Lung (tissue), 13 donors: Measurements from ENCODE around the gene POMT2. TPM values are rescaled to one million over a fixed set of nuclear protein-coding genes. Genes with fewer than 3 reads are reported as not detected.

Source experiments
- ATAC-seq: fragments of 200-7000 bp; cut with Tn5 transposase; one replicate; pipeline ENCODE4 v1.9.1; 2020; ENCODE audit warnings: moderate number of reproducible peaks; ENCODE audit not compliant: insufficient read depth, low FRiP score
- DNase-seq, 3 donors: peaks; one replicate each; pipeline ENCODE4 v3.0.0-alpha.2; 2013 to 2017
- H3K27ac ChIP-seq, 2 donors: one replicate each; pipeline ENCODE4 v1.5.1; 2013; ENCODE audit warnings: mild to moderate bottlenecking in 2 of 2, moderate library complexity in 2 of 2, control low read depth in 1 of 2, inconsistent platforms in 1 of 2, low read depth in 1 of 2, low read length in 1 of 2
- H3K27me3 ChIP-seq, 3 donors: one replicate each; pipeline ENCODE4 v1.5.1; 2013; ENCODE audit warnings: low read length in 2 of 3; ENCODE audit not compliant: control insufficient read depth in 3 of 3, insufficient read depth in 3 of 3
- H3K36me3 ChIP-seq, 4 donors: one replicate each; pipeline ENCODE4 v1.5.1; 2013; ENCODE audit warnings: low read length in 4 of 4, mild to moderate bottlenecking in 1 of 4, moderate library complexity in 1 of 4; ENCODE audit not compliant: control insufficient read depth in 4 of 4, insufficient read depth in 4 of 4
- H3K4me1 ChIP-seq, 5 donors: one replicate each; pipeline ENCODE4 v1.5.1; 2013; ENCODE audit warnings: low read length in 5 of 5, mild to moderate bottlenecking in 2 of 5, moderate library complexity in 1 of 5; ENCODE audit not compliant: control insufficient read depth in 5 of 5, insufficient read depth in 5 of 5
- H3K4me3 ChIP-seq: one replicate; pipeline ENCODE4 v1.5.1; 2013; ENCODE audit warnings: mild to moderate bottlenecking, control low read depth, moderate library complexity
- H3K9ac ChIP-seq, 2 donors: one replicate each; pipeline ENCODE4 v1.5.1; 2013; ENCODE audit warnings: low read length in 2 of 2, control low read depth in 1 of 2; ENCODE audit not compliant: insufficient read depth in 1 of 2
- H3K9me3 ChIP-seq, 4 donors: one replicate each; pipeline ENCODE4 v1.5.1; 2013; ENCODE audit warnings: low read length in 3 of 4, mild to moderate bottlenecking in 1 of 4, moderate library complexity in 1 of 4; ENCODE audit not compliant: control insufficient read depth in 4 of 4, insufficient read depth in 3 of 4
- WGBS, 2 donors: extraction: QIAGEN DNeasy Blood & Tissue Kit; methylation state at CpG; one replicate each; pipeline ENCODE4 v1.1.7; 2013; 5-methylcytosine and 5-hydroxymethylcytosine counted together
- polyA plus RNA-seq, 2 donors: library from polyadenylated mRNA; stranded (reverse); fragments of 200-250 nt; gene quantifications; one replicate each; pipeline ENCODE4 v1.2.1, GENCODE V29; 2013
- small RNA-seq: library from RNA; depleted of rRNA; stranded (forward); fragments of <200 nt; gene quantifications from one replicate; pipeline ENCODE3, GENCODE V24; 2014; ENCODE audit warnings: low replicate concordance
- total RNA-seq, 2 donors: library from RNA; depleted of rRNA in 1 of 2; stranded (reverse); fragments of >200 nt in 1 of 2; gene quantifications; one replicate each; pipeline ENCODE4 v1.2.1, GENCODE V29; 2014 to 2021
- TF ChIP-seq, protein P1 (sequence below): IDR thresholded peaks from 2 replicates; pipeline ENCODE4 v1.5.1; 2012; ENCODE audit warnings: mild to moderate bottlenecking; ENCODE audit errors: control extremely low read depth, extremely low read depth
- donor health status: control.
- donor health status: control.
- donor health status: Bipolar disorder and iron deficiency.
- donor health status: healthy.
- donor health status: DM: yes; HTN: yes; CAD: no.

The POMT2 gene
- total and polyA plus RNA-seq, 4 donors, result 10.0 to 43.1 (median 14.2) TPM

GRCh38 chr14:77225892-77226557 is 94.7 kb downstream of the POMT2 start:
- DNase-seq (no peak), ATAC-seq (no peak)
- Histone ChIP-seq H3K9ac (no peak overlapping the region), H3K27me3 (peaks cover 0 to 3% (median 0%) of the 10 kb centered on the region in 3 donors), H3K9me3 (peaks cover 0 to 4% (median under 1%) of the 10 kb centered on the region in 4 donors), H3K36me3 (no peaks in the 10 kb centered on the region), H3K27ac (no peak overlapping the region), H3K4me1 (no peaks in the 10 kb centered on the region), H3K4me3 (no peak overlapping the region)
- WGBS, 2 donors, result 80% methylated on average over 14 of the region's 14 CpGs
- TF ChIP-seq, protein P1, sequence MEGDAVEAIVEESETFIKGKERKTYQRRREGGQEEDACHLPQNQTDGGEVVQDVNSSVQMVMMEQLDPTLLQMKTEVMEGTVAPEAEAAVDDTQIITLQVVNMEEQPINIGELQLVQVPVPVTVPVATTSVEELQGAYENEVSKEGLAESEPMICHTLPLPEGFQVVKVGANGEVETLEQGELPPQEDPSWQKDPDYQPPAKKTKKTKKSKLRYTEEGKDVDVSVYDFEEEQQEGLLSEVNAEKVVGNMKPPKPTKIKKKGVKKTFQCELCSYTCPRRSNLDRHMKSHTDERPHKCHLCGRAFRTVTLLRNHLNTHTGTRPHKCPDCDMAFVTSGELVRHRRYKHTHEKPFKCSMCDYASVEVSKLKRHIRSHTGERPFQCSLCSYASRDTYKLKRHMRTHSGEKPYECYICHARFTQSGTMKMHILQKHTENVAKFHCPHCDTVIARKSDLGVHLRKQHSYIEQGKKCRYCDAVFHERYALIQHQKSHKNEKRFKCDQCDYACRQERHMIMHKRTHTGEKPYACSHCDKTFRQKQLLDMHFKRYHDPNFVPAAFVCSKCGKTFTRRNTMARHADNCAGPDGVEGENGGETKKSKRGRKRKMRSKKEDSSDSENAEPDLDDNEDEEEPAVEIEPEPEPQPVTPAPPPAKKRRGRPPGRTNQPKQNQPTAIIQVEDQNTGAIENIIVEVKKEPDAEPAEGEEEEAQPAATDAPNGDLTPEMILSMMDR, result no peak

DNA sequence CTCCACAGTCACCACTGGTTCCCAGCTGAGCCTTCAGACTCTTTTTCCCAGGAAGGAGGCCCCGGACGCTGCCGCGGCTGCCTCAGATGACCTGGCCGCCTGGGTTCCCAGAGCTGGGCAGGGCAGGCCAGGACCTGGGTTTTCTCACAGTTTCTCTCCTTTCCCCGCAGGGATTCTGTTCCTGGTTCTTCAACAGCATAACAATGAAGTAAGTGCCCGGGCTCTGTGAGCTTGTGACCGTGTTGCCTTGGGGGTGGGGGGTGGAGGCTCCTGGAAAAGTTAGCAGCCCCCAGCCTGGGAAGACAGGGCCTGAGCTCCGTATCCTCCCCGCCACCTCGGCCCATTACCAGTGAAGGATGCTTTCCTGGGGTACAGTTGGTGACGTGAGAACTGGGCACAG is 95.4 kb downstream of the POMT2 start:
- TF ChIP-seq, protein P1, result no peak
- H3K9me3 ChIP-seq, result peaks cover 0 to 2% (median 0%) of the 10 kb centered on the region in 4 donors
- WGBS, 2 donors, result 75 to 87% methylated on average over 12 of the region's 12 CpGs
- H3K27ac ChIP-seq, result no peak overlapping the region
- H3K27me3 ChIP-seq, result peaks cover 0 to 3% (median 0%) of the 10 kb centered on the region in 3 donors
- DNase-seq (no peak), ATAC-seq (no peak)
- no peaks in the 10 kb centered on the region for H3K4me1 ChIP-seq
- no peak overlapping the region for H3K9ac ChIP-seq
- H3K4me3 ChIP-seq, result no peak overlapping the region
- no peaks in the 10 kb centered on the region for H3K36me3 ChIP-seq

Small RNA genes within 50 kb of the gene (small RNA-seq; reads per million reads assigned to genes)
- not detected for gene MIR1260A

Other genes starting within 250 kb of the POMT2 start
- gene CIPC, start 222.6 kb downstream of the POMT2 start, total RNA-seq, result 10 to 100 TPM; 26.6 to 32.0 TPM
- gene CIPC, start 222.6 kb downstream of the POMT2 start, polyA plus RNA-seq, result 10 to 100 TPM in 1 of 2 donors, 1 to 10 TPM in 1; 6.4 to 10.6 TPM
- gene ZDHHC22, start 179.1 kb downstream of the POMT2 start, total RNA-seq, result not detected
- gene ZDHHC22, start 179.1 kb downstream of the POMT2 start, polyA plus RNA-seq, result under 1 TPM in 1 of 2 donors, not detected in 1; 0.02 TPM
- 1 to 10 TPM in 1 of 2 donors, under 1 TPM in 1; 0.48 to 1.2 TPM for gene TMEM63C, start 139.1 kb downstream of the POMT2 start, total RNA-seq
- gene TMEM63C, start 139.1 kb downstream of the POMT2 start, polyA plus RNA-seq, result under 1 TPM; 0.20 to 0.41 TPM
- gene NGB, start 49.7 kb downstream of the POMT2 start, total RNA-seq, result not detected
- not detected for gene NGB, start 49.7 kb downstream of the POMT2 start, polyA plus RNA-seq
- gene GSTZ1, start 153 bp upstream of the POMT2 start, total RNA-seq, result 10 to 100 TPM in 1 of 2 donors, 1 to 10 TPM in 1; 7.9 to 20.2 TPM
- gene GSTZ1, start 153 bp upstream of the POMT2 start, polyA plus RNA-seq, result 10 to 100 TPM; 17.0 to 27.0 TPM
- 10 to 100 TPM; 10.3 to 15.4 TPM for gene TMED8, start 56.2 kb upstream of the POMT2 start, total RNA-seq
- gene TMED8, start 56.2 kb upstream of the POMT2 start, polyA plus RNA-seq, result 1 to 10 TPM; 4.0 to 5.0 TPM
- gene SAMD15, start 56.5 kb upstream of the POMT2 start, total RNA-seq, result 10 to 100 TPM in 1 of 2 donors, 1 to 10 TPM in 1; 5.9 to 12.5 TPM
- 1 to 10 TPM in 1 of 2 donors, under 1 TPM in 1; 0.71 to 1.2 TPM for gene SAMD15, start 56.5 kb upstream of the POMT2 start, polyA plus RNA-seq
- gene NOXRED1, start 102.6 kb upstream of the POMT2 start, total RNA-seq, result under 1 TPM; 0.43 to 0.94 TPM
- under 1 TPM; 0.23 to 0.30 TPM for gene NOXRED1, start 102.6 kb upstream of the POMT2 start, polyA plus RNA-seq
- gene VIPAS39, start 136.7 kb upstream of the POMT2 start, total RNA-seq, result 10 to 100 TPM; 16.0 to 22.8 TPM
- gene VIPAS39, start 136.7 kb upstream of the POMT2 start, polyA plus RNA-seq, result 10 to 100 TPM in 1 of 2 donors, 1 to 10 TPM in 1; 7.7 to 12.3 TPM
- gene AHSA1, start 137.2 kb upstream of the POMT2 start, total RNA-seq, result 10 to 100 TPM; 90.4 to 98.5 TPM
- 100 to 1,000 TPM in 1 of 2 donors, 10 to 100 TPM in 1; 84.5 to 119 TPM for gene AHSA1, start 137.2 kb upstream of the POMT2 start, polyA plus RNA-seq
- not detected for gene ISM2, start 177.9 kb upstream of the POMT2 start, total RNA-seq
- gene ISM2, start 177.9 kb upstream of the POMT2 start, polyA plus RNA-seq, result under 1 TPM in 1 of 2 donors, not detected in 1; 0.02 TPM